ENCODE measurements around the gene ZDHHC14.
A peak's percentile ranks its signal among the peaks of the same experiment; 100 is the strongest.

Gene ZDHHC14

GRCh38 chr6:157653521-157653920 is 272.5 kb downstream of the ZDHHC14 start:
- DNase-seq, result no peak

- DNase-seq, result no peak
These were observed 274.1 kb downstream of the ZDHHC14 start for GRCh38 chr6:157655139-157655538.

- DNase-seq, result no peak
These were observed 275.5 kb downstream of the ZDHHC14 start for GRCh38 chr6:157656437-157656997.

GRCh38 chr6:157657754-157658153 is 276.8 kb downstream of the ZDHHC14 start:
- DNase-seq, result no peak

- no peak for DNase-seq
These were observed 277.3 kb downstream of the ZDHHC14 start for GRCh38 chr6:157658301-157658700.

GRCh38 chr6:157659536-157660271 is 278.7 kb downstream of the ZDHHC14 start:
- DNase-seq, result no peak

- DNase-seq, result no peak
These were observed 279.4 kb downstream of the ZDHHC14 start for GRCh38 chr6:157660414-157660813.

- no peak for DNase-seq
These were observed 280.7 kb downstream of the ZDHHC14 start for GRCh38 chr6:157661652-157662051.

- no peak for DNase-seq
These were observed 282.3 kb downstream of the ZDHHC14 start for GRCh38 chr6:157663261-157663660.

GRCh38 chr6:157665180-157665579 is 284.2 kb downstream of the ZDHHC14 start:
- DNase-seq, result no peak

GRCh38 chr6:157666729-157667128 is 285.7 kb downstream of the ZDHHC14 start:
- DNase-seq, result no peak

GRCh38 chr6:157667211-157668008 is 286.4 kb downstream of the ZDHHC14 start:
- peak; percentile 55 for DNase-seq

GRCh38 chr6:157668009-157668401 is 287.0 kb downstream of the ZDHHC14 start:
- no peak for DNase-seq

- no peak for DNase-seq
These were observed 287.7 kb downstream of the ZDHHC14 start for GRCh38 chr6:157668713-157669112.

- DNase-seq, result no peak
These were observed 288.3 kb downstream of the ZDHHC14 start for GRCh38 chr6:157669323-157669722.

GRCh38 chr6:157669747-157670216 is 288.8 kb downstream of the ZDHHC14 start:
- no peak for DNase-seq

GRCh38 chr6:157670466-157671186 is 289.6 kb downstream of the ZDHHC14 start:
- no peak for DNase-seq

- DNase-seq, result no peak
These were observed 291.9 kb downstream of the ZDHHC14 start for GRCh38 chr6:157672726-157673412.

- no peak for DNase-seq
These were observed 292.6 kb downstream of the ZDHHC14 start for GRCh38 chr6:157673596-157673995.

GRCh38 chr6:157674061-157674460 is 293.1 kb downstream of the ZDHHC14 start:
- DNase-seq, result no peak

- DNase-seq, result no peak
These were observed 294.8 kb downstream of the ZDHHC14 start for GRCh38 chr6:157675831-157676230.

GRCh38 chr6:157676241-157676640 is 295.3 kb downstream of the ZDHHC14 start:
- no peak for DNase-seq

- no peak for DNase-seq
These were observed 296.2 kb downstream of the ZDHHC14 start for GRCh38 chr6:157677235-157677634.
